ENCODE results near the gene OCSTAMP. TPM values are rescaled to one million over a fixed set of nuclear protein-coding genes. Genes with fewer than 3 reads are reported as not detected.

OCSTAMP gene
- total RNA-seq, 1 experiment from 2014 or later: not detected

GRCh38 chr20:46523696-46524328, 26.6 kb downstream of the OCSTAMP start:
- no peaks in the 10 kb centered on the region for H3K27me3 ChIP-seq (ENCODE audit: control insufficient read depth, insufficient read depth, low read length)
- no peak for DNase-seq
- H3K4me3 ChIP-seq (ENCODE audit: insufficient read depth, low read depth, low read length): no peak overlapping the region
- no peaks in the 10 kb centered on the region for H3K36me3 ChIP-seq (replicated peaks; ENCODE audit: control insufficient read depth, insufficient read depth, low read length)

- Histone ChIP-seq H3K27me3 (ENCODE audit: control insufficient read depth, insufficient read depth, low read length) (no peaks in the 10 kb centered on the region), H3K36me3 (replicated peaks; ENCODE audit: control insufficient read depth, insufficient read depth, low read length) (no peaks in the 10 kb centered on the region), H3K4me3 (ENCODE audit: insufficient read depth, low read depth, low read length) (no peak overlapping the region)
- DNase-seq: no peak
Measured at GRCh38 chr20:46523108-46523507, 27.3 kb downstream of the OCSTAMP start.

- H3K36me3 ChIP-seq (replicated peaks; ENCODE audit: control insufficient read depth, insufficient read depth, low read length): no peaks in the 10 kb centered on the region
- no peak overlapping the region for H3K4me3 ChIP-seq (ENCODE audit: insufficient read depth, low read depth, low read length)
- DNase-seq: peak; percentile 70
- H3K27me3 ChIP-seq (ENCODE audit: control insufficient read depth, insufficient read depth, low read length): no peaks in the 10 kb centered on the region; the same call in 1 of the 2 replicates
Measured at GRCh38 chr20:46520976-46521579, 29.4 kb downstream of the OCSTAMP start.

GRCh38 chr20:46520540-46520939, 29.9 kb downstream of the OCSTAMP start:
- no peaks in the 10 kb centered on the region for H3K36me3 ChIP-seq (replicated peaks; ENCODE audit: control insufficient read depth, insufficient read depth, low read length)
- no peaks in the 10 kb centered on the region; the same call in 1 of the 2 replicates for H3K27me3 ChIP-seq (ENCODE audit: control insufficient read depth, insufficient read depth, low read length)
- DNase-seq: no peak
- no peak overlapping the region for H3K4me3 ChIP-seq (ENCODE audit: insufficient read depth, low read depth, low read length)

- DNase-seq: no peak
- Histone ChIP-seq H3K27me3 (ENCODE audit: control insufficient read depth, insufficient read depth, low read length) (no peaks in the 10 kb centered on the region; the same call in 1 of the 2 replicates), H3K36me3 (replicated peaks; ENCODE audit: control insufficient read depth, insufficient read depth, low read length) (no peaks in the 10 kb centered on the region), H3K4me3 (ENCODE audit: insufficient read depth, low read depth, low read length) (no peak overlapping the region)
Measured at GRCh38 chr20:46519471-46520068, 30.9 kb downstream of the OCSTAMP start.

- peak; percentile 95 for DNase-seq
- H3K4me3 ChIP-seq (ENCODE audit: insufficient read depth, low read depth, low read length): peak within 1 kb of the TSS; percentile 90
- no peaks in the 10 kb centered on the region for H3K36me3 ChIP-seq (replicated peaks; ENCODE audit: control insufficient read depth, insufficient read depth, low read length)
- H3K27me3 ChIP-seq (ENCODE audit: control insufficient read depth, insufficient read depth, low read length): no peaks in the 10 kb centered on the region; the same call in 1 of the 2 replicates
Measured at GRCh38 chr20:46512943-46513844, 37.3 kb downstream of the OCSTAMP start, which contains the start of gene ZNF334. TSS of gene ZNF334 (minus strand) at chr20:46513559. CDS start at chr20:46512102, 1,457 bp downstream.

- Histone ChIP-seq H3K27me3 (ENCODE audit: control insufficient read depth, insufficient read depth, low read length) (no peaks in the 10 kb centered on the region), H3K36me3 (replicated peaks; ENCODE audit: control insufficient read depth, insufficient read depth, low read length) (no peaks in the 10 kb centered on the region; the same call in none of the 2 replicates), H3K4me3 (ENCODE audit: insufficient read depth, low read depth, low read length) (no peak overlapping the region)
- no peak for DNase-seq
Measured at GRCh38 chr20:46509523-46509922, 40.9 kb downstream of the OCSTAMP start.

GRCh38 chr20:46507760-46508407, 42.6 kb downstream of the OCSTAMP start:
- DNase-seq: no peak
- Histone ChIP-seq H3K36me3 (replicated peaks; ENCODE audit: control insufficient read depth, insufficient read depth, low read length) (peaks cover 7% of the 10 kb centered on the region), H3K27me3 (ENCODE audit: control insufficient read depth, insufficient read depth, low read length) (no peaks in the 10 kb centered on the region), H3K4me3 (ENCODE audit: insufficient read depth, low read depth, low read length) (no peak overlapping the region)

GRCh38 chr20:46505506-46505905, 44.9 kb downstream of the OCSTAMP start:
- no peak for DNase-seq
- Histone ChIP-seq H3K36me3 (replicated peaks; ENCODE audit: control insufficient read depth, insufficient read depth, low read length) (peaks cover 17% of the 10 kb centered on the region), H3K4me3 (ENCODE audit: insufficient read depth, low read depth, low read length) (no peak overlapping the region), H3K27me3 (ENCODE audit: control insufficient read depth, insufficient read depth, low read length) (no peaks in the 10 kb centered on the region)

GRCh38 chr20:46501961-46502360, 48.5 kb downstream of the OCSTAMP start:
- Histone ChIP-seq H3K4me3 (ENCODE audit: insufficient read depth, low read depth, low read length) (no peak overlapping the region), H3K36me3 (replicated peaks; ENCODE audit: control insufficient read depth, insufficient read depth, low read length) (peaks cover 17% of the 10 kb centered on the region), H3K27me3 (ENCODE audit: control insufficient read depth, insufficient read depth, low read length) (no peaks in the 10 kb centered on the region)
- no peak for DNase-seq

- no peaks in the 10 kb centered on the region for H3K27me3 ChIP-seq (ENCODE audit: control insufficient read depth, insufficient read depth, low read length)
- peaks cover 17% of the 10 kb centered on the region for H3K36me3 ChIP-seq (replicated peaks; ENCODE audit: control insufficient read depth, insufficient read depth, low read length)
- no peak overlapping the region for H3K4me3 ChIP-seq (ENCODE audit: insufficient read depth, low read depth, low read length)
- DNase-seq: no peak
Measured at GRCh38 chr20:46501337-46501942, 49.0 kb downstream of the OCSTAMP start.

- H3K4me3 ChIP-seq (ENCODE audit: insufficient read depth, low read depth, low read length): no peak overlapping the region
- H3K36me3 ChIP-seq (replicated peaks; ENCODE audit: control insufficient read depth, insufficient read depth, low read length): no peaks in the 10 kb centered on the region; the same call in 1 of the 2 replicates
- no peaks in the 10 kb centered on the region for H3K27me3 ChIP-seq (ENCODE audit: control insufficient read depth, insufficient read depth, low read length)
- no peak for DNase-seq
Measured at GRCh38 chr20:46494077-46494476, 56.4 kb downstream of the OCSTAMP start.

- no peak for DNase-seq
- Histone ChIP-seq H3K27me3 (ENCODE audit: control insufficient read depth, insufficient read depth, low read length) (no peaks in the 10 kb centered on the region), H3K36me3 (replicated peaks; ENCODE audit: control insufficient read depth, insufficient read depth, low read length) (no peaks in the 10 kb centered on the region; the same call in 1 of the 2 replicates), H3K4me3 (ENCODE audit: insufficient read depth, low read depth, low read length) (no peak overlapping the region)
Measured at GRCh38 chr20:46491354-46491753, 59.1 kb downstream of the OCSTAMP start.
